GM19468 (cell line): ENCODE measurements around the gene UBQLNL.

ENCODE experiments used
- ATAC-seq: cut with Tn5 transposase; IDR thresholded peaks from one replicate; pipeline ENCODE4 v1.9.1; 2021; ENCODE audit warnings: mild to moderate bottlenecking, moderate library complexity, moderate number of reproducible peaks; ENCODE audit not compliant: unreplicated experiment; ENCODE audit errors: extremely low read depth

UBQLNL gene

GRCh38 chr11:5516599-5516998, at the start of gene UBQLNL:
Gene UBQLNL (minus strand): TSS chr11:5516699. CDS start chr11:5516441, 258 bp downstream.
- no peak for ATAC-seq

- ATAC-seq = no peak
Observed at GRCh38 chr11:5564259-5565019, 47.9 kb upstream of the UBQLNL start.

GRCh38 chr11:5557751-5558150, 41.3 kb upstream of the UBQLNL start:
- no peak for ATAC-seq

GRCh38 chr11:5556596-5557188, 40.2 kb upstream of the UBQLNL start:
- no peak for ATAC-seq

GRCh38 chr11:5553343-5553742, 36.8 kb upstream of the UBQLNL start:
- no peak for ATAC-seq

GRCh38 chr11:5550440-5551095, 34.1 kb upstream of the UBQLNL start:
- ATAC-seq = peak; percentile 20

- no peak for ATAC-seq
Observed at GRCh38 chr11:5548440-5548839, 31.9 kb upstream of the UBQLNL start, which contains the start of gene OR52H1. Gene OR52H1 (minus strand): TSS chr11:5548540. CDS start chr11:5545505, 3,035 bp downstream.

- ATAC-seq = peak; percentile 69
Observed at GRCh38 chr11:5547982-5548381, 31.5 kb upstream of the UBQLNL start.

- ATAC-seq = no peak
Observed at GRCh38 chr11:5546457-5546856, 30.0 kb upstream of the UBQLNL start.

- no peak for ATAC-seq
Observed at GRCh38 chr11:5541427-5541826, 24.9 kb upstream of the UBQLNL start.

GRCh38 chr11:5536482-5536881, 20.0 kb upstream of the UBQLNL start:
- ATAC-seq = no peak

- no peak for ATAC-seq
Observed at GRCh38 chr11:5534046-5534445, 17.5 kb upstream of the UBQLNL start.

- no peak for ATAC-seq
Observed at GRCh38 chr11:5531053-5531831, 14.7 kb upstream of the UBQLNL start.

- no peak for ATAC-seq
Observed at GRCh38 chr11:5528495-5528894, 12.0 kb upstream of the UBQLNL start.

- no peak for ATAC-seq
Observed at GRCh38 chr11:5527716-5528115, 11.2 kb upstream of the UBQLNL start.

GRCh38 chr11:5524756-5525155, 8.3 kb upstream of the UBQLNL start:
- no peak for ATAC-seq

GRCh38 chr11:5522308-5522707, 5.8 kb upstream of the UBQLNL start:
- no peak for ATAC-seq

- ATAC-seq = no peak
Observed at GRCh38 chr11:5521540-5521939, 5.0 kb upstream of the UBQLNL start.

GRCh38 chr11:5514841-5515240, 1.7 kb downstream of the UBQLNL start:
- no peak for ATAC-seq

- no peak for ATAC-seq
Observed at GRCh38 chr11:5509803-5510202, 6.7 kb downstream of the UBQLNL start, which contains the start of gene UBQLN3. Gene UBQLN3 (minus strand): TSS chr11:5509957. CDS start chr11:5509558, 399 bp downstream.
